Fibroblast of the aortic adventitia (primary cell): Measurements from ENCODE around the gene KCNC3. TPM values are rescaled to one million over a fixed set of nuclear protein-coding genes. Genes with fewer than 3 reads are reported as not detected.
A peak's percentile ranks its signal among the peaks of the same experiment; 100 is the strongest.

ENCODE experiments used
- DNase-seq: peaks from one replicate; pipeline ENCODE4 v3.0.0-alpha.2; 2010; ENCODE audit warnings: low read depth
- H3K4me3 ChIP-seq: 2 replicates; pipeline ENCODE4 v1.5.1; 2011; ENCODE audit warnings: low read depth, mild to moderate bottlenecking, control low read depth, low read length, moderate library complexity
- total RNA-seq: library from RNA; depleted of rRNA; stranded (reverse); fragments of >200 nt; gene quantifications from 2 replicates; pipeline ENCODE4 v1.2.3, GENCODE V29; 2012; ENCODE audit warnings: low replicate concordance
- TF ChIP-seq, protein P1 (sequence below): IDR thresholded peaks from 2 replicates; pipeline ENCODE4 v1.5.1; 2011; ENCODE audit warnings: mild to moderate bottlenecking, low read length, control low read depth, inconsistent platforms; ENCODE audit not compliant: insufficient read depth

Gene KCNC3
- total RNA-seq, 1 donor = not detected

DNA sequence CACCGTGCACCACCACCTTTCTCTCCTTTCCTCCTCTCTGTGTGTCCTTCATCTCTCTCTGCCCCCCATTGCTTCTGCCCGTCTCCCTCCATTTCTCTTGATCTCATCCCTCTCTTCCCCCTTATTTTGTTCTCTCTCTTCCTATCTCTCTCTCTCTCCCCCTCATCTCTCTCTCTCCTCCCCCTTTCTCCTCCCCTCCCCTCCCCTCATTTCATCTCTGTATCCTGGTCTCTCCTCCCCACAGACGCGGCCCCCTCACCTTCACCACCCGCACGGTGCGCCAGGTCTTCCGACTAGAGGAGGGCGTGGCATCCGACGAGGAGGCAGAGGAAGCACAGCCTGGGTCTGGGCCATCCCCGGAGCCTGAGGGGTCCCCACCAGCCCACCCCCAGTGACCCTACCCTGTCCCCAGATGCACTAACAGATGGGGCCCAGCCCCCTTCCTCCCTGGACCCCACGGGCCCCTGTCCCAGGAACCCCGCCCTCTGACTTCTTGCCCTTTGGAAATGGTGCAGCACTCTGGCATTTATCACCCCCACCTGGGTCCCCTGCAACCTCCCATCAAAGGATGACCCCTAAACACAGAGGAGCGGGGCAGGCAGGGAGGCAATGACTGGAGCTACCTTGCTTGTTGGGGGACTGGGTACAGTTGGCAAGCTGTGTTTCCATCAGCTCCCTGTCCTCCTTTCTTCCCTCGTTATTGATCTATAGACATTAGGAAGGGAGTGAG lies 19.6 kb downstream of the KCNC3 start:
- DNase-seq = no peak
- H3K4me3 ChIP-seq = no peak overlapping the region
- TF ChIP-seq, protein P1, sequence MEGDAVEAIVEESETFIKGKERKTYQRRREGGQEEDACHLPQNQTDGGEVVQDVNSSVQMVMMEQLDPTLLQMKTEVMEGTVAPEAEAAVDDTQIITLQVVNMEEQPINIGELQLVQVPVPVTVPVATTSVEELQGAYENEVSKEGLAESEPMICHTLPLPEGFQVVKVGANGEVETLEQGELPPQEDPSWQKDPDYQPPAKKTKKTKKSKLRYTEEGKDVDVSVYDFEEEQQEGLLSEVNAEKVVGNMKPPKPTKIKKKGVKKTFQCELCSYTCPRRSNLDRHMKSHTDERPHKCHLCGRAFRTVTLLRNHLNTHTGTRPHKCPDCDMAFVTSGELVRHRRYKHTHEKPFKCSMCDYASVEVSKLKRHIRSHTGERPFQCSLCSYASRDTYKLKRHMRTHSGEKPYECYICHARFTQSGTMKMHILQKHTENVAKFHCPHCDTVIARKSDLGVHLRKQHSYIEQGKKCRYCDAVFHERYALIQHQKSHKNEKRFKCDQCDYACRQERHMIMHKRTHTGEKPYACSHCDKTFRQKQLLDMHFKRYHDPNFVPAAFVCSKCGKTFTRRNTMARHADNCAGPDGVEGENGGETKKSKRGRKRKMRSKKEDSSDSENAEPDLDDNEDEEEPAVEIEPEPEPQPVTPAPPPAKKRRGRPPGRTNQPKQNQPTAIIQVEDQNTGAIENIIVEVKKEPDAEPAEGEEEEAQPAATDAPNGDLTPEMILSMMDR = no peak

DNA sequence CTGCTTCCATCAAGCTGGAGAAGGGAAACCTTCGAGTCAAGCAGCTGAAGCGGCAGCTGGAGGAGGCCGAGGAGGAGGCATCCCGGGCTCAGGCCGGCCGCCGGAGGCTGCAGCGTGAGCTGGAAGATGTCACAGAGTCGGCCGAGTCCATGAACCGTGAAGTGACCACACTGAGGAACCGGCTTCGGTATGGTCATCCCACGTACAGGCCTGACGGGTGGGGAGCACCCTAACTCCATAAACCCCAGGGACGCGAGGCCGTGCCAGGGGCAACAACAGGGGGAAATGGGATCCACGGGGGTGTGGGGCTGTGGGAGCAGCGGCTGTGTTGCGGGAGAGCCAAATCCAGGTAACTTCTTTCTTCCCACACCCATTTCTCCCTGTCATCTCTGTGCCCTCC lies 20.2 kb downstream of the KCNC3 start:
- TF ChIP-seq, protein P1 = no peak
- DNase-seq = no peak
- H3K4me3 ChIP-seq = no peak overlapping the region

DNA sequence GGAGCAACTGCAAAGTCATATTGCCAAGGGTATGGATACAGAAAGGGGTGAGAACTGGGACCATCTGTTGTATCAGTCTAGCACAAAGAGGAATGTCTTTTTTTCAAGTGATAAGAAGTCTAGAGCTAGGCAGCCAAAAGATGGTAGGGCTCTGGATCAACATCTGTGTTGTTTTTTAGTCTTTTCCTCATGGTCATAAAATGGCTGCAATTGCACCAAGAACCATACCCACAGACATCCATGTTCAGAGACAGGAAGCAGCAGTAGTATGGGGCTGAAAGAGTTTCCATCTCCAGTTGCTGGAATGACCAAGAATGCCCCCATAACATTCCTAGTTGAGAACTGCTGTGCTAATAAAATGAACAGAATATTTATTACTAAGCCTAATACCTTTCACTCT lies 25.6 kb downstream of the KCNC3 start:
- no peak for DNase-seq
- TF ChIP-seq, protein P1 = no peak
- H3K4me3 ChIP-seq = no peak overlapping the region

DNA sequence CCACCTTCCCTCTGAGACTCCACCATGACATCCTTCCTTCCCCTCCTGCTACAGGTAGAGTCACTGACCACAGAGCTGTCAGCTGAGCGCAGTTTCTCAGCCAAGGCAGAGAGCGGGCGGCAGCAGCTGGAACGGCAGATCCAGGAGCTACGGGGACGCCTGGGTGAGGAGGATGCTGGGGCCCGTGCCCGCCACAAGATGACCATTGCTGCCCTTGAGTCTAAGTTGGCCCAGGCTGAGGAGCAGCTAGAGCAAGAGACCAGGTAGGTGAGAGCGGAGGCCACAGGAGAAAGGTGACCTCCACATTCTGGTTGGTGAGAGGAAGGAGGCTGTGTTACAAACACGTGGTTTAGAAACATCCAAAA lies 27.6 kb downstream of the KCNC3 start:
- TF ChIP-seq, protein P1 = no peak
- DNase-seq = no peak
- no peak overlapping the region for H3K4me3 ChIP-seq

DNA sequence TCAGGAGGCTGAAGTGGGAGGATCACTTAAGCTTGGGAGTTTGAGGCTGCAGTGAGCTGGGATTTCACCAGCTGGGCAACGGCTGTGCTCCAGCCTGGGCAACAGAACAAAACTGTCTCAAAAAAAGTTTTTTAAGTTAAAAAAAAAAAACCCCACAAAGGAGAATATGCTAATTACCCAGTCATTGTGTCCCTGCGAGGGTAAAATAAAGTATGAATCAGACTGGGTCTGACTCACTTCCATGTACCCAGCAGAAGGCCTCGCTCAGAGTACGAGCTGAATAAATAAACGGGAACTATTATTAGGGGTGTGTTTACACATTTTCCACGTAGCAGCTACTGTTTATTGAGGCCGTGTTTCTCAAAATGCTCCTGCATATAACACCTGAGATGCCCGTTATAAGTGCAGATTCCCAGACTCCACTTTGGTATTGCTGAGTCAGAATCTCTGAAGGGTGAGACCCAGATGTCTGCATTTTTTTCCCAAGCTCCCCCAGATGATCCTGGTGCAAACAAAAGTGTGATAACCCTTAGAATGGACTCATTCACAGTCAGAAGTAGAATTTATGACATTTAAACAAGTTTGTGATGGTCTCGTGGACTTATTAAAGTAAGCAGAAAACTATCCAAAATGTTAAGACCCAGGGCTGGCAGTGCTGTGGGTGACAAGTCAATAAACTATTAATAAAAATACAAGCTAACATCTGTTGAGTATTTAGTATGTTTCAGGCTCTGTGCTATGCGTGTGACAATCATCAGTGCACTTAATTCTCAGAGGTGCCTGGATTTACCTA lies 28.2 kb downstream of the KCNC3 start:
- DNase-seq = peak; percentile 39
- TF ChIP-seq, protein P1 = no peak

DNA sequence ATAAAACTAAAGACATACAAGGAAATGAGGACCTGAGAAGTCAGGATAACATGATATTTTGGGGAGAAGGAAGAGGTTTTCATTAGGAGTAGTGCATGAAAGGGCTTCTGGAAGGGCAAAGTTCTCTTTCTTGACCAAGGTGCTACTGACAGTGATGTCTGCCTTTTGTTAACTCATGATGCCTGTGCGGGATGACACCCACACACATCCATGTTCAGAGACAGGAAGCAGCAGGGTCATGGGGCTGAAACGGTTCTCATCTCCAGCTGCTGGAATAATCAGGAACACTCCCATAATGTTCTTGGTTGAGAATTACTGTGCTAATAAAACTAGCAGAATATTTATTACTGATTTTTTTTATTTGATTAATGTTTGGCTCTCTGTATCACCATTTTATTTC lies 29.1 kb downstream of the KCNC3 start:
- TF ChIP-seq, protein P1 = no peak

More for the DNA sequence above, 28.2 kb downstream of the KCNC3 start:
- no peak overlapping the region for H3K4me3 ChIP-seq

More for the DNA sequence above, 29.1 kb downstream of the KCNC3 start:
- H3K4me3 ChIP-seq = no peak overlapping the region
- no peak for DNase-seq
